GM21515 (cell line): ENCODE data around the gene MGMT.

Source experiments
- ATAC-seq: cut with Tn5 transposase; IDR thresholded peaks from one replicate; pipeline ENCODE4 v1.9.1; 2021; ENCODE audit not compliant: unreplicated experiment

MGMT gene

GRCh38 chr10:129450391-129450790 lies 16.6 kb upstream of the MGMT start:
- ATAC-seq, result no peak

- ATAC-seq, result no peak
Observed at GRCh38 chr10:129455625-129456024, 11.4 kb upstream of the MGMT start.

- no peak for ATAC-seq
Observed at GRCh38 chr10:129459762-129460539, 7.1 kb upstream of the MGMT start.

- ATAC-seq, result no peak
Observed at GRCh38 chr10:129462257-129462795, 4.7 kb upstream of the MGMT start.

GRCh38 chr10:129464251-129464650 lies 2.8 kb upstream of the MGMT start:
- no peak for ATAC-seq

- ATAC-seq, result peak; percentile 7
Observed at GRCh38 chr10:129465796-129466702, 992 bp upstream of the MGMT start.

GRCh38 chr10:129467359-129468064 lies 471 bp downstream of the MGMT start:
- ATAC-seq, result peak; percentile 25

- no peak for ATAC-seq
Observed at GRCh38 chr10:129468187-129468586, 1.1 kb downstream of the MGMT start.

- no peak for ATAC-seq
Observed at GRCh38 chr10:129470103-129470851, 3.2 kb downstream of the MGMT start.

GRCh38 chr10:129471447-129472175 lies 4.6 kb downstream of the MGMT start:
- ATAC-seq, result no peak

GRCh38 chr10:129472696-129473555 lies 5.9 kb downstream of the MGMT start:
- ATAC-seq, result no peak

GRCh38 chr10:129474642-129475041 lies 7.6 kb downstream of the MGMT start:
- ATAC-seq, result no peak

GRCh38 chr10:129476431-129476830 lies 9.4 kb downstream of the MGMT start:
- no peak for ATAC-seq

- ATAC-seq, result no peak
Observed at GRCh38 chr10:129477051-129477450, 10.0 kb downstream of the MGMT start.

GRCh38 chr10:129481641-129482040 lies 14.6 kb downstream of the MGMT start:
- no peak for ATAC-seq

- ATAC-seq, result no peak
Observed at GRCh38 chr10:129483430-129484010, 16.5 kb downstream of the MGMT start.

GRCh38 chr10:129486805-129487204 lies 19.8 kb downstream of the MGMT start:
- ATAC-seq, result no peak

- ATAC-seq, result no peak
Observed at GRCh38 chr10:129491123-129491734, 24.2 kb downstream of the MGMT start.
